Measurements from ENCODE around the gene SLFN12L. TPM values are rescaled to one million over a fixed set of nuclear protein-coding genes. Genes with fewer than 3 reads are reported as not detected.
A peak's percentile ranks its signal among the peaks of the same experiment; 100 is the strongest.
"Not testable (repeated sequence)": the region's sequence is repeated elsewhere in the genome, so short reads cannot be mapped to it uniquely, and the experiment has no call there.

SLFN12L gene
- 10 to 100 TPM; 59.0 to 73.6 TPM for total RNA-seq

- Mint-ChIP-seq H3K36me3 (ENCODE audit: insufficient read depth in 2 of 2) (peaks cover 18 to 31% of the 10 kb centered on the region in 2 donors), H3K9me3 (no peaks in the 10 kb centered on the region), H3K27ac (peak within 1 kb of the TSS; percentile 100), H3K4me1 (ENCODE audit: low read depth) (peaks cover 72% of the 10 kb centered on the region), H3K27me3 (ENCODE audit: low read depth) (no peaks in the 10 kb centered on the region), H3K4me3 (peak within 1 kb of the TSS; percentile 76 to 86)
- DNase-seq (peak; percentile 52 to 59), ATAC-seq (replicated peaks in 1 of 2) (peak; percentile 68 to 69)
These were observed at the start of gene SLFN12L for GRCh38 chr17:35537601-35538141. TSS of gene SLFN12L (minus strand) at chr17:35537678. CDS start at chr17:35522364, 15,314 bp downstream.

GRCh38 chr17:35586569-35587073 is 49.1 kb upstream of the SLFN12L start:
- no peaks in the 10 kb centered on the region for H3K9me3 Mint-ChIP-seq
- H3K36me3 Mint-ChIP-seq (ENCODE audit: insufficient read depth in 2 of 2) = peaks cover 4 to 7% of the 10 kb centered on the region in 2 donors
- H3K27me3 Mint-ChIP-seq (ENCODE audit: low read depth) = no peaks in the 10 kb centered on the region
- ATAC-seq (replicated peaks in 1 of 2) = peak; percentile 32 to 40
- peaks cover 39% of the 10 kb centered on the region for H3K4me1 Mint-ChIP-seq (ENCODE audit: low read depth)
- peak overlapping the region; percentile 92 for H3K27ac Mint-ChIP-seq
- DNase-seq = peak in 1 of 2 donors; percentile 21
- H3K4me3 Mint-ChIP-seq = peak overlapping the region; percentile 91 to 94

- Mint-ChIP-seq H3K4me1 (ENCODE audit: low read depth) (peaks cover 26% of the 10 kb centered on the region), H3K36me3 (ENCODE audit: insufficient read depth in 2 of 2) (peaks cover 4 to 5% of the 10 kb centered on the region in 2 donors), H3K27ac (no peak overlapping the region), H3K27me3 (ENCODE audit: low read depth) (no peaks in the 10 kb centered on the region), H3K4me3 (no peak overlapping the region), H3K9me3 (no peaks in the 10 kb centered on the region)
- ATAC-seq (replicated peaks in 1 of 2) = no peak
- no peak for DNase-seq
These were observed 46.6 kb upstream of the SLFN12L start for GRCh38 chr17:35584061-35584460.

- no peak for DNase-seq
These were observed 41.5 kb upstream of the SLFN12L start for GRCh38 chr17:35578929-35579432.

GRCh38 chr17:35578197-35578928 is 40.9 kb upstream of the SLFN12L start, which contains the start of gene PEX12:
TSS of gene PEX12 (minus strand) at chr17:35578571. CDS start at chr17:35578021, 550 bp downstream.
- Mint-ChIP-seq H3K36me3 (ENCODE audit: insufficient read depth in 2 of 2) (peaks cover 0 to 2% of the 10 kb centered on the region in 2 donors), H3K27ac (peak within 1 kb of the TSS; percentile 99), H3K4me3 (peak within 1 kb of the TSS; percentile 94 to 99), H3K4me1 (ENCODE audit: low read depth) (peaks cover 33% of the 10 kb centered on the region), H3K9me3 (no peaks in the 10 kb centered on the region), H3K27me3 (ENCODE audit: low read depth) (no peaks in the 10 kb centered on the region)
- peak; percentile 87 to 90 for DNase-seq
- ATAC-seq (replicated peaks in 1 of 2) = peak; percentile 94 to 97

More at GRCh38 chr17:35578929-35579432, 41.5 kb upstream of the SLFN12L start:
- H3K9me3 Mint-ChIP-seq = no peaks in the 10 kb centered on the region
- peak overlapping the region; percentile 99 for H3K27ac Mint-ChIP-seq
- peaks cover 33% of the 10 kb centered on the region for H3K4me1 Mint-ChIP-seq (ENCODE audit: low read depth)
- H3K4me3 Mint-ChIP-seq = peak overlapping the region; percentile 94 to 99
- peaks cover 0 to 2% of the 10 kb centered on the region in 2 donors for H3K36me3 Mint-ChIP-seq (ENCODE audit: insufficient read depth in 2 of 2)
- ATAC-seq (replicated peaks in 1 of 2) = peak; percentile 33 to 52
- no peaks in the 10 kb centered on the region for H3K27me3 Mint-ChIP-seq (ENCODE audit: low read depth)

- Mint-ChIP-seq H3K36me3 (ENCODE audit: insufficient read depth in 2 of 2) (peaks cover 0 to 2% of the 10 kb centered on the region in 2 donors), H3K27ac (peak overlapping the region; percentile 99), H3K4me1 (ENCODE audit: low read depth) (peaks cover 33% of the 10 kb centered on the region), H3K4me3 (peak overlapping the region; percentile 94 to 99), H3K9me3 (no peaks in the 10 kb centered on the region), H3K27me3 (ENCODE audit: low read depth) (no peaks in the 10 kb centered on the region)
- DNase-seq = no peak
- peak in 1 of 2 donors; percentile 16 for ATAC-seq (replicated peaks in 1 of 2)
These were observed 40.3 kb upstream of the SLFN12L start for GRCh38 chr17:35577830-35578196.

- Mint-ChIP-seq H3K9me3 (no peaks in the 10 kb centered on the region), H3K36me3 (ENCODE audit: insufficient read depth in 2 of 2) (peaks cover 2% of the 10 kb centered on the region in 2 donors), H3K27me3 (ENCODE audit: low read depth) (no peaks in the 10 kb centered on the region), H3K4me1 (ENCODE audit: low read depth) (peaks cover 37% of the 10 kb centered on the region), H3K4me3 (peak overlapping the region in 1 of 2 donors; percentile 2), H3K27ac (peak overlapping the region; percentile 7)
- DNase-seq (no peak), ATAC-seq (replicated peaks in 1 of 2) (no peak)
These were observed 38.3 kb upstream of the SLFN12L start for GRCh38 chr17:35575759-35576158.

GRCh38 chr17:35569405-35569804 is 31.9 kb upstream of the SLFN12L start:
- Mint-ChIP-seq H3K4me3 (peak overlapping the region; percentile 90 to 96), H3K4me1 (ENCODE audit: low read depth) (peaks cover 43% of the 10 kb centered on the region), H3K36me3 (ENCODE audit: insufficient read depth in 2 of 2) (peaks cover 1 to 4% of the 10 kb centered on the region in 2 donors), H3K27ac (peak overlapping the region; percentile 26), H3K9me3 (no peaks in the 10 kb centered on the region), H3K27me3 (ENCODE audit: low read depth) (peaks cover 6% of the 10 kb centered on the region)
- DNase-seq = no peak
- no peak for ATAC-seq (replicated peaks in 1 of 2)

GRCh38 chr17:35568561-35568960 is 31.1 kb upstream of the SLFN12L start:
- Mint-ChIP-seq H3K27ac (peak overlapping the region; percentile 93), H3K4me1 (ENCODE audit: low read depth) (peaks cover 43% of the 10 kb centered on the region), H3K27me3 (ENCODE audit: low read depth) (peaks cover 6% of the 10 kb centered on the region), H3K36me3 (ENCODE audit: insufficient read depth in 2 of 2) (peaks cover 1 to 4% of the 10 kb centered on the region in 2 donors), H3K9me3 (no peaks in the 10 kb centered on the region), H3K4me3 (peak overlapping the region; percentile 80 to 96)
- ATAC-seq (replicated peaks in 1 of 2) (peak; percentile 46), DNase-seq (peak; percentile 41 to 44)

- H3K27me3 Mint-ChIP-seq (ENCODE audit: low read depth) = peaks cover 6% of the 10 kb centered on the region
- H3K36me3 Mint-ChIP-seq (ENCODE audit: insufficient read depth in 2 of 2) = peaks cover 1 to 2% of the 10 kb centered on the region in 2 donors
- DNase-seq = no peak
- no peak for ATAC-seq (replicated peaks in 1 of 2)
- peaks cover 43% of the 10 kb centered on the region for H3K4me1 Mint-ChIP-seq (ENCODE audit: low read depth)
- H3K4me3 Mint-ChIP-seq = peak overlapping the region; percentile 82 to 96
- peak overlapping the region; percentile 82 for H3K27ac Mint-ChIP-seq
- no peaks in the 10 kb centered on the region for H3K9me3 Mint-ChIP-seq
These were observed 29.5 kb upstream of the SLFN12L start for GRCh38 chr17:35566968-35567367.

GRCh38 chr17:35563181-35563580 is 25.7 kb upstream of the SLFN12L start:
- not testable (repeated sequence) for H3K36me3 Mint-ChIP-seq (ENCODE audit: insufficient read depth in 2 of 2); H3K27ac Mint-ChIP-seq; H3K4me3 Mint-ChIP-seq; H3K9me3 Mint-ChIP-seq; DNase-seq; ATAC-seq (replicated peaks in 1 of 2)
- peaks cover 23% of the 10 kb centered on the region for H3K4me1 Mint-ChIP-seq (ENCODE audit: low read depth)
- peaks cover 12% of the 10 kb centered on the region for H3K27me3 Mint-ChIP-seq (ENCODE audit: low read depth)

GRCh38 chr17:35560703-35561102 is 23.2 kb upstream of the SLFN12L start, which contains the start of gene SLFN14:
TSS of gene SLFN14 (minus strand) at chr17:35560819. CDS start at chr17:35558062, 2,757 bp downstream.
- no peak within 1 kb of the TSS for H3K4me3 Mint-ChIP-seq
- H3K9me3 Mint-ChIP-seq = no peaks in the 10 kb centered on the region
- peaks cover 12% of the 10 kb centered on the region for H3K27me3 Mint-ChIP-seq (ENCODE audit: low read depth)
- DNase-seq = no peak
- H3K36me3 Mint-ChIP-seq (ENCODE audit: insufficient read depth in 2 of 2) = no peaks in the 10 kb centered on the region
- no peak within 1 kb of the TSS for H3K27ac Mint-ChIP-seq
- H3K4me1 Mint-ChIP-seq (ENCODE audit: low read depth) = peaks cover 10% of the 10 kb centered on the region
- peak; percentile 42 to 44 for ATAC-seq (replicated peaks in 1 of 2)
